ENCODE measurements around the gene C1QL1.

The C1QL1 gene

GRCh38 chr17:44928136-44928535 lies 40.0 kb downstream of the C1QL1 start:
- Histone ChIP-seq H3F3A (ENCODE audit: insufficient read depth, low read length) (no peaks in the 10 kb centered on the region), H2AFZ (ENCODE audit: low read length) (no peak overlapping the region), H3K36me3 (ENCODE audit: insufficient read depth, low read length) (peaks cover 76% of the 10 kb centered on the region), H3K4me1 (ENCODE audit: insufficient read depth, low read length, severe bottlenecking) (no peaks in the 10 kb centered on the region), H4K20me1 (ENCODE audit: insufficient read depth, low read length) (no peaks in the 10 kb centered on the region), H3K9me2 (ENCODE audit: low read depth, low read length) (no peaks in the 10 kb centered on the region), H3K27ac (ENCODE audit: low read depth, low read length, poor library complexity, severe bottlenecking) (no peak overlapping the region), H3K9ac (ENCODE audit: low read length) (no peak overlapping the region), H3K79me2 (ENCODE audit: insufficient read depth, low read length) (no peaks in the 10 kb centered on the region), H3K4me2 (ENCODE audit: low read length) (no peak overlapping the region), H3K4me3 (ENCODE audit: low read depth, low read length, poor library complexity, severe bottlenecking) (no peak overlapping the region), H3K9me3 (ENCODE audit: low read length) (no peaks in the 10 kb centered on the region), H3K27me3 (ENCODE audit: insufficient read depth, low read length) (no peaks in the 10 kb centered on the region)
- no peak for TF ChIP-seq EZH2 (IDR thresholded peaks at IDR 0.05; ENCODE audit: borderline replicate concordance, low read length)
- no peak for TF ChIP-seq CTCF (IDR thresholded peaks at IDR 0.05; ENCODE audit: low read length)

GRCh38 chr17:44927696-44928095 lies 40.4 kb downstream of the C1QL1 start:
- no peaks in the 10 kb centered on the region for H3K9me3 ChIP-seq (ENCODE audit: low read length)
- no peaks in the 10 kb centered on the region for H3F3A ChIP-seq (ENCODE audit: insufficient read depth, low read length)
- H3K9me2 ChIP-seq (ENCODE audit: low read depth, low read length), result no peaks in the 10 kb centered on the region
- no peaks in the 10 kb centered on the region for H4K20me1 ChIP-seq (ENCODE audit: insufficient read depth, low read length)
- no peaks in the 10 kb centered on the region for H3K4me1 ChIP-seq (ENCODE audit: insufficient read depth, low read length, severe bottlenecking)
- no peaks in the 10 kb centered on the region for H3K27me3 ChIP-seq (ENCODE audit: insufficient read depth, low read length)
- no peak overlapping the region for H3K4me2 ChIP-seq (ENCODE audit: low read length)
- H3K79me2 ChIP-seq (ENCODE audit: insufficient read depth, low read length), result no peaks in the 10 kb centered on the region
- TF ChIP-seq EZH2 (IDR thresholded peaks at IDR 0.05; ENCODE audit: borderline replicate concordance, low read length) (no peak), CTCF (IDR thresholded peaks at IDR 0.05; ENCODE audit: low read length) (no peak)
- H3K27ac ChIP-seq (ENCODE audit: low read depth, low read length, poor library complexity, severe bottlenecking), result no peak overlapping the region
- no peak overlapping the region for H3K9ac ChIP-seq (ENCODE audit: low read length)
- no peak overlapping the region for H3K4me3 ChIP-seq (ENCODE audit: low read depth, low read length, poor library complexity, severe bottlenecking)
- H3K36me3 ChIP-seq (ENCODE audit: insufficient read depth, low read length), result peaks cover 72% of the 10 kb centered on the region
- H2AFZ ChIP-seq (ENCODE audit: low read length), result no peak overlapping the region

- no peaks in the 10 kb centered on the region for H3K27me3 ChIP-seq (ENCODE audit: insufficient read depth, low read length)
- H3K9me3 ChIP-seq (ENCODE audit: low read length), result no peaks in the 10 kb centered on the region
- no peaks in the 10 kb centered on the region for H3K79me2 ChIP-seq (ENCODE audit: insufficient read depth, low read length)
- no peaks in the 10 kb centered on the region for H4K20me1 ChIP-seq (ENCODE audit: insufficient read depth, low read length)
- no peak for TF ChIP-seq EZH2 (IDR thresholded peaks at IDR 0.05; ENCODE audit: borderline replicate concordance, low read length)
- TF ChIP-seq CTCF (IDR thresholded peaks at IDR 0.05; ENCODE audit: low read length), result no peak
- no peak overlapping the region for H3K27ac ChIP-seq (ENCODE audit: low read depth, low read length, poor library complexity, severe bottlenecking)
- H3K4me2 ChIP-seq (ENCODE audit: low read length), result no peak overlapping the region
- no peaks in the 10 kb centered on the region for H3K9me2 ChIP-seq (ENCODE audit: low read depth, low read length)
- H3K36me3 ChIP-seq (ENCODE audit: insufficient read depth, low read length), result peaks cover 64% of the 10 kb centered on the region
- H3K4me1 ChIP-seq (ENCODE audit: insufficient read depth, low read length, severe bottlenecking), result no peaks in the 10 kb centered on the region
- no peak overlapping the region for H3K9ac ChIP-seq (ENCODE audit: low read length)
- H3F3A ChIP-seq (ENCODE audit: insufficient read depth, low read length), result no peaks in the 10 kb centered on the region
- no peak overlapping the region for H2AFZ ChIP-seq (ENCODE audit: low read length)
- no peak overlapping the region for H3K4me3 ChIP-seq (ENCODE audit: low read depth, low read length, poor library complexity, severe bottlenecking)
Observed at GRCh38 chr17:44926821-44927525, 41.1 kb downstream of the C1QL1 start.

Data from OCI-LY1 (cell line).